ENCODE data around the gene IL12RB2. TPM values are rescaled to one million over a fixed set of nuclear protein-coding genes. Genes with fewer than 3 reads are reported as not detected.

Gene IL12RB2
- polyA plus RNA-seq, 1 experiment = not detected

DNA sequence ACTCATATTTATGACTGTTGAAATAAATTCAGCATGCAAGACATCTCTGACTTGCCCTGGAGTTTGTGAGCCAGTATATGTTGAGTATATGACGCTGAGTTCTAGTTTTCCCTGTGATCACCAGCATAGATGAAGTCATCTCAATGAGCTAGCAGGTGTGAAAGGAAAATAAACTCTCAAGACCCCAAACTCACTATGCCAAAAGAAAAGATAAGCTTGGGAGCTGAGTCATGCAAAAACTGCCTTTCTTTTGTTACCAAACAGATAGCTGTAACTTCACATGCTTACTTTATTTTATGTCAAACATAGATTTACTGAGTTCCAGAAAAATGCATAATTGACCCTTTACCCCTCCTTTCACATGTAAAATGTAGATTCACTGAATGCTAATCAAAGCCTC is 69.6 kb downstream of the IL12RB2 start:
- Histone ChIP-seq H3K36me3 (ENCODE audit: control insufficient read depth, insufficient read depth, low read length) (no peaks in the 10 kb centered on the region), H3K4me3 (ENCODE audit: low read depth, low read length) (no peak overlapping the region), H3K27me3 (ENCODE audit: control insufficient read depth, insufficient read depth, low read length) (no peaks in the 10 kb centered on the region)
- ChIA-PET POLR2A (no interaction called here), CTCF (interaction anchor here (1.3 kb wide), 1 partner anchor 29 kb away, joined by 3 read pairs; no protein-coding TSS in a partner anchor)
- no peak for DNase-seq (ENCODE audit: low read depth)
- TF ChIP-seq, protein P1, sequence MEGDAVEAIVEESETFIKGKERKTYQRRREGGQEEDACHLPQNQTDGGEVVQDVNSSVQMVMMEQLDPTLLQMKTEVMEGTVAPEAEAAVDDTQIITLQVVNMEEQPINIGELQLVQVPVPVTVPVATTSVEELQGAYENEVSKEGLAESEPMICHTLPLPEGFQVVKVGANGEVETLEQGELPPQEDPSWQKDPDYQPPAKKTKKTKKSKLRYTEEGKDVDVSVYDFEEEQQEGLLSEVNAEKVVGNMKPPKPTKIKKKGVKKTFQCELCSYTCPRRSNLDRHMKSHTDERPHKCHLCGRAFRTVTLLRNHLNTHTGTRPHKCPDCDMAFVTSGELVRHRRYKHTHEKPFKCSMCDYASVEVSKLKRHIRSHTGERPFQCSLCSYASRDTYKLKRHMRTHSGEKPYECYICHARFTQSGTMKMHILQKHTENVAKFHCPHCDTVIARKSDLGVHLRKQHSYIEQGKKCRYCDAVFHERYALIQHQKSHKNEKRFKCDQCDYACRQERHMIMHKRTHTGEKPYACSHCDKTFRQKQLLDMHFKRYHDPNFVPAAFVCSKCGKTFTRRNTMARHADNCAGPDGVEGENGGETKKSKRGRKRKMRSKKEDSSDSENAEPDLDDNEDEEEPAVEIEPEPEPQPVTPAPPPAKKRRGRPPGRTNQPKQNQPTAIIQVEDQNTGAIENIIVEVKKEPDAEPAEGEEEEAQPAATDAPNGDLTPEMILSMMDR (IDR thresholded peaks at IDR 0.05; ENCODE audit: insufficient read depth, low read depth, low read length) = no peak

DNA sequence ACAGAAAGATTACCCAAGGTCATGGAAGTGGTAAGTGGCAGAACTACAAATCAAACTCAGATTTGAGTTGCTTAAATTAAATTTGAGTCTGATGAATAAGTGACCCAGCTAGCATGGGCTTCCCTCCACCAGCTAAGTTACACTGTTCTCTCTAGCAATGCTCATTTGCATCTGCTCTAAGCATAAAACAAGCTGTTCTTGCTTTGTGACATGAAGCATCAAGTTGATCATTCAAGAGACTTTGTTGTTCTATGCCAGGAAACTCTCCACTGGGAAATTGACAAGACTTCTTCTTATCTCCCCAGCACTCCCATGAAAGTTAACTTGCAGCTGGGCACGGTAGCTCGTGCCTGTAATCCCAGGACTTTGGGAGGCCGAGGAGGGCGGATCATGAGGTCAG is 73.5 kb downstream of the IL12RB2 start:
- Histone ChIP-seq H3K4me3 (ENCODE audit: low read depth, low read length) (no peak overlapping the region), H3K36me3 (ENCODE audit: control insufficient read depth, insufficient read depth, low read length) (no peaks in the 10 kb centered on the region), H3K27me3 (ENCODE audit: control insufficient read depth, insufficient read depth, low read length) (no peaks in the 10 kb centered on the region)
- ChIA-PET CTCF (interaction anchor here (1.4 kb wide), 1 partner anchor 33 kb away, joined by 4 read pairs; no protein-coding TSS in a partner anchor), POLR2A (no interaction called here)
- TF ChIP-seq, protein P1 (IDR thresholded peaks at IDR 0.05; ENCODE audit: insufficient read depth, low read depth, low read length) = no peak
- no peak for DNase-seq (ENCODE audit: low read depth)

DNA sequence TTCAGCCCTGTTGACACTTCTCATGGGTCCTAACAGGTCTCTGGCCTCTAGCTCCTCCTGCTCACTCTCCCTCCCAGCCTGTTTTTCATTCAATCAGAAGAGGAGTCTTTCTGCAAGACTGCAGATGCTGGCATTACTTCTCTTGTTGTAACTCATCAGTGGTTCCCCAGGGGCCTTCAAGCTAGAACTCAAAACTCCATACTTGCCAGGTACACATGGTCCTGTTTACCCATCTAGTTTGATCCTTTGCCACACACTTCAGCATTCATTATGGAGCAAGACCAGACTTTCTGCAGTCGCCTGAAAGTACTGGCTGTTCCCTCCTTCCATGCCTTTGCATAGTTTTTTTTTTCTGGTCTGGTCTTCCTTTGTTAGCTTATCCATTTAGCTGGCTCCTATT is 74.6 kb downstream of the IL12RB2 start:
- no peaks in the 10 kb centered on the region for H3K36me3 ChIP-seq (ENCODE audit: control insufficient read depth, insufficient read depth, low read length)
- CTCF ChIA-PET = interaction anchor here (1.4 kb wide), 1 partner anchor 35 kb away, joined by 4 read pairs; no protein-coding TSS in a partner anchor
- TF ChIP-seq, protein P1 (IDR thresholded peaks at IDR 0.05; ENCODE audit: insufficient read depth, low read depth, low read length) = no peak

DNA sequence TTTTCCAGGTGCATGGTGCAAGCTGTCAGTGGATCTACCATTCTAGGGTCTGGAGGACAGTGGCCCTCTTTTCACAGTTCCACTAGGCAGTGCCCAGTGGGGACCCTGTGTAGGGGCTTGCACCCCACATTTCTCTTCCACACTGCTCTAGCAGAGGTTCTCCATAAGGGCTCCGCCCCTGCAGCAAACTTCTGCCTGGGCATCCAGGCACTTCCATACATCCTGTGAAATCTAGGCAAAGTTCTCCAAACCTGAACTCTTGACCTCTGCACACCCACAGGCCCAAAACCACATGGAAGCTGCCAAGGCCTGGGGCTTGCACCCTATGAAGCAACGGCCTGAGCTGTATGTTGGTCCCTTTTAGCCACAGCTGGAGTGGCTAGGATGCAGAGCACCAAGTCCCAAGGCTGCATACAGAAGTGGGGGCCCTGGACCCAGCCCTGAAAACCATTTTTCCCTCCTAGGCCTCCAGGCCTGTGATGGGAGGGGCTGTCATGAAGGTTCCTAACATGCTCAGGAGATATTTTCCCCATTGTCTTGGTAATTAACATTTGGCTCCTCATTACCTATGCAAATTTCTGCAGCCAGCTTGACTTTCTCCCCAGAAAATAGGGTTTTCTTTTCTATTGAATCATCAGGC is 76.4 kb downstream of the IL12RB2 start:
- H3K27me3 ChIP-seq (ENCODE audit: control insufficient read depth, insufficient read depth, low read length) = no peaks in the 10 kb centered on the region
- ChIA-PET CTCF (no interaction called here), POLR2A (no interaction called here)
- no peaks in the 10 kb centered on the region for H3K36me3 ChIP-seq (ENCODE audit: control insufficient read depth, insufficient read depth, low read length)
- DNase-seq (ENCODE audit: low read depth) = no peak
- TF ChIP-seq, protein P1 (IDR thresholded peaks at IDR 0.05; ENCODE audit: insufficient read depth, low read depth, low read length) = no peak
- no peak overlapping the region for H3K4me3 ChIP-seq (ENCODE audit: low read depth, low read length)

More for the DNA sequence above, 74.6 kb downstream of the IL12RB2 start:
- no peaks in the 10 kb centered on the region for H3K27me3 ChIP-seq (ENCODE audit: control insufficient read depth, insufficient read depth, low read length)
- POLR2A ChIA-PET = no interaction called here
- no peak for DNase-seq (ENCODE audit: low read depth)
- H3K4me3 ChIP-seq (ENCODE audit: low read depth, low read length) = no peak overlapping the region

DNA sequence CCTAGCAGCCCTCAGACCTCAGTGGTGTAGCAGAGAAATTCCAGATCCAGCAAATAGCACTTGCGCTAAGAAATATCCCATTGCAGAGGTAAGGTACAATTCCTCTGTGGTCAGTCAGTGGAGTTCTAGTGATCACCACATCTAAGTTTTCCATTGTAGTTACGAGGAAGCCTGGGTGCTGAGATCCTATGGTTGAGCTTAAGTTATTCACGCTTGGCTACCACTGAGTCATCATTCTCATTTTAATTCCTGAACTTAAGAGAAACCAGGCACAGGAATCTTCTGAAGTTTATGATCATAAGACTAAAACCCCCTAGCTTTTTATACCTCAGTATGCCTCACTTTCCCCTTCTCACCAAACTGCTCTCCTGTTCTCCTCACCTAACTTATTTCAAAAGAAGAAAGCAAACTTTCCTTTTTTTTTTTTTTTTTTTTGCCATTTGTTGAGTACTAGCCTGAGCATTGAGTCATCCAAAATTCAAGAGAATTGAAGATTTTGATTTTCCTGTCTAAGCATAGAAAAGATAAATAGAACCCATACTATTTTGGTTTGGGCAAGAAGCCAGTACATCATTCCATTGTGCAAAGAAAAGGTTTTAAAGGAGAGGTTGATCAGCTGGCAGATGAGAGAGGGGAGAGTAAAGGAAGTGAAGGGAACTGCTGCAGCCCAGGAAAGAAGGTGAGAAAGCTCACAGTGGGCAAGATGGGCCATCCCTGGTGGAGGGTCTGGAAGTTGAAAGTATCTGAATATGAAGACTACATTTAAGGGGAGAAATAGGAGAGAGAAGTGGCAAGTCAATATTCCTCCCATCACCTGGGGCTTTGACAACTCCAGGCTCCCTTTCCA is 82.6 kb downstream of the IL12RB2 start:
- ChIA-PET POLR2A (no interaction called here), CTCF (no interaction called here)
- Histone ChIP-seq H3K36me3 (ENCODE audit: control insufficient read depth, insufficient read depth, low read length) (peaks cover 2% of the 10 kb centered on the region; the same call in 1 of the 2 replicates), H3K27me3 (ENCODE audit: control insufficient read depth, insufficient read depth, low read length) (no peaks in the 10 kb centered on the region), H3K4me3 (ENCODE audit: low read depth, low read length) (no peak overlapping the region)
- no peak for DNase-seq (ENCODE audit: low read depth)
- TF ChIP-seq, protein P1 (IDR thresholded peaks at IDR 0.05; ENCODE audit: insufficient read depth, low read depth, low read length) = no peak
